DND-41 (cell line): ENCODE data around the gene TLX3.
A peak's percentile ranks its signal among the peaks of the same experiment; 100 is the strongest.
"Not testable (repeated sequence)": the region's sequence is repeated elsewhere in the genome, so short reads cannot be mapped to it uniquely, and the experiment has no call there.

Experiments
- ATAC-seq: fragments of 200-7000 bp; cut with Tn5 transposase; 3 replicates; pipeline ENCODE4 v1.9.1; 2021; ENCODE audit warnings: low read depth; ENCODE audit not compliant: insufficient read depth
- DNase-seq: peaks from one replicate; pipeline ENCODE4 v3.0.0-alpha.2; 2020
- H2AFZ ChIP-seq: 2 replicates; pipeline ENCODE4 v1.6.0; 2012; ENCODE audit warnings: low read depth, low read length
- H3K27ac ChIP-seq: 2 replicates; pipeline ENCODE4 v1.5.1; 2012; ENCODE audit warnings: low read length, inconsistent platforms
- H3K27me3 ChIP-seq: fragments of 200-600 bp; sonication (generic); 2 replicates; pipeline ENCODE4 v1.6.0; 2012; ENCODE audit warnings: low read length, mild to moderate bottlenecking, inconsistent platforms; ENCODE audit not compliant: insufficient read depth, poor library complexity
- H3K36me3 ChIP-seq: 2 replicates; pipeline ENCODE4 v1.5.1; 2012; ENCODE audit warnings: low read length, inconsistent platforms; ENCODE audit not compliant: insufficient read depth
- H3K4me1 ChIP-seq: 2 replicates; pipeline ENCODE4 v1.5.1; 2012; ENCODE audit warnings: mild to moderate bottlenecking, low read length; ENCODE audit not compliant: insufficient read depth
- H3K4me2 ChIP-seq: 2 replicates; pipeline ENCODE4 v1.6.0; 2012; ENCODE audit warnings: mild to moderate bottlenecking, moderate library complexity, low read length, inconsistent platforms; ENCODE audit not compliant: insufficient read depth
- H3K4me3 ChIP-seq, 2 experiments: fragments of 200-600 bp in 1 of 2; shearing (Covaris generic) in 1 of 2; 2 replicates each; pipeline ENCODE4 v1.5.1; 2012 to 2016; ENCODE audit warnings: inconsistent platforms in 2 of 2, low read length in 2 of 2, mild to moderate bottlenecking in 2 of 2, low read depth in 1 of 2, moderate library complexity in 1 of 2
- H3K79me2 ChIP-seq: 2 replicates; pipeline ENCODE4 v1.6.0; 2012; ENCODE audit warnings: low read length, inconsistent platforms; ENCODE audit not compliant: insufficient read depth
- H3K9ac ChIP-seq: 2 replicates; pipeline ENCODE4 v1.6.0; 2012; ENCODE audit warnings: low read depth, mild to moderate bottlenecking, inconsistent platforms, low read length, moderate library complexity
- H3K9me3 ChIP-seq: 2 replicates; pipeline ENCODE4 v1.5.1; 2012; ENCODE audit warnings: low read length, moderate library complexity, mild to moderate bottlenecking, inconsistent platforms; ENCODE audit not compliant: insufficient read depth, severe bottlenecking
- H4K20me1 ChIP-seq: 2 replicates; pipeline ENCODE4 v1.6.0; 2012; ENCODE audit warnings: low read length; ENCODE audit not compliant: insufficient read depth
- CTCF ChIP-seq: IDR thresholded peaks from 2 replicates; pipeline ENCODE4 v1.5.1; 2012; ENCODE audit warnings: borderline replicate concordance, low read length, moderate library complexity, mild to moderate bottlenecking; ENCODE audit not compliant: poor library complexity, severe bottlenecking; ENCODE audit errors: extremely low read depth
- EZH2 ChIP-seq: IDR thresholded peaks from 3 replicates; pipeline ENCODE4 v1.6.1; 2012; ENCODE audit warnings: borderline replicate concordance, low read depth, mild to moderate bottlenecking, moderate library complexity, low read length, inconsistent platforms; ENCODE audit not compliant: severe bottlenecking

TLX3 gene

DNA sequence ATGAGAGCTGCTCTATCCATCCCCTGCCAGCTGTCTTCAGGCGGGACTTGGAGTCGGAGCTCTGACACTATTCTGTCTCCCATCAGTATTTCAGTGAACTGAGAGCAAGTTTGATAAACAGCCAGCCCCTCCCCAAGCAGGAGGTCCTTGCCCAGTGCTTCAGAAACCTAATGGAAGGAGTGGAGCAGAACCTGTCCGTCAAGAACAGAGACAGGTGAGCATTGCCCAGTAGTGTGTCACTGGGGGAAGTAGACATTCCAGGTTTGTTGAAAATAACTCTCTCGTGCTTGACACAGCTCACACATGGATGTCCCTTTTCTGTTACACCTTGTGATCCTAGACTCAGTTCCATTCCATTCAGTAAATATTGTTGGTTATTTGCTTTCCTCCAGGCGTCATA lies 13.2 kb upstream of the TLX3 start:
- DNase-seq (no peak), ATAC-seq (peak; percentile 18; the same call in 2 of the 3 replicates)
- H3K79me2 ChIP-seq = peaks cover 21% of the 10 kb centered on the region
- TF ChIP-seq CTCF = no peak
- TF ChIP-seq EZH2 = no peak
- peaks cover 39% of the 10 kb centered on the region for H3K4me1 ChIP-seq
- no peak overlapping the region for H2AFZ ChIP-seq
- no peak overlapping the region for H3K4me2 ChIP-seq
- no peaks in the 10 kb centered on the region for H3K9me3 ChIP-seq
- no peak overlapping the region for H3K4me3 ChIP-seq
- H3K27ac ChIP-seq = no peak overlapping the region; the same call in 1 of the 2 replicates
- peaks cover 8% of the 10 kb centered on the region; the same call in 1 of the 2 replicates for H4K20me1 ChIP-seq
- no peaks in the 10 kb centered on the region for H3K27me3 ChIP-seq
- H3K9ac ChIP-seq = no peak overlapping the region
- peaks cover 6% of the 10 kb centered on the region; the same call in 1 of the 2 replicates for H3K36me3 ChIP-seq

DNA sequence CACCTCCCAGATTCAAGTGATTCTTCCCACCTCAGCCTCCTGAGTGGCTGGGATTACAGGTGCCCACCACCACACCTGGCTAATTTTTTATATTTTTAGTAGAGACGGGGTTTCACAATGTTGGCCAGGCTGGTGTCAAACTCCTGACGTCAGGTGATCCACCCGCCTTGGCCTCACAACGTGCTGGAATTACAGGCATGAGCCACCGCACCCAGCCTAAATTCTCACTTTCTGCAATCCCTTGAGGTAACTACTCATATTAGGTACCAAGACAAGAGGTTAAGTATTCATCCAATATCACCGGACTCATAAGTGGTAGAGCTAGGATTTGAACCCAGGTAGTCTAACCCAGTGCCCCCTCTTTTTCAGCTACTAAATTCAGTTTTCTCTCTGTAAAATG lies 11.1 kb upstream of the TLX3 start:
- Histone ChIP-seq H3K79me2 (peaks cover 40% of the 10 kb centered on the region), H4K20me1 (peaks cover 24% of the 10 kb centered on the region), H3K36me3 (peaks cover 15% of the 10 kb centered on the region), H3K4me1 (peaks cover 38% of the 10 kb centered on the region)
- H3K9ac ChIP-seq, H3K27ac ChIP-seq, H2AFZ ChIP-seq, H3K4me2 ChIP-seq, H3K27me3 ChIP-seq, DNase-seq, ATAC-seq, H3K4me3 ChIP-seq, H3K9me3 ChIP-seq: not testable (repeated sequence)

- H3K9me3 ChIP-seq = no peaks in the 10 kb centered on the region
- peaks cover 31% of the 10 kb centered on the region for H4K20me1 ChIP-seq
- no peak overlapping the region for H3K27ac ChIP-seq
- H3K27me3 ChIP-seq = no peaks in the 10 kb centered on the region
- H2AFZ ChIP-seq = no peak overlapping the region
- DNase-seq (no peak), ATAC-seq (no peak)
- peaks cover 27% of the 10 kb centered on the region for H3K36me3 ChIP-seq
- TF ChIP-seq CTCF = no peak
- no peak for TF ChIP-seq EZH2
- H3K79me2 ChIP-seq = peaks cover 53% of the 10 kb centered on the region
- H3K4me3 ChIP-seq = no peak overlapping the region
- peaks cover 34% of the 10 kb centered on the region for H3K4me1 ChIP-seq
- H3K4me2 ChIP-seq = no peak overlapping the region
- H3K9ac ChIP-seq = no peak overlapping the region
These were observed 9.8 kb upstream of the TLX3 start for GRCh38 chr5:171299228-171299627.

DNA sequence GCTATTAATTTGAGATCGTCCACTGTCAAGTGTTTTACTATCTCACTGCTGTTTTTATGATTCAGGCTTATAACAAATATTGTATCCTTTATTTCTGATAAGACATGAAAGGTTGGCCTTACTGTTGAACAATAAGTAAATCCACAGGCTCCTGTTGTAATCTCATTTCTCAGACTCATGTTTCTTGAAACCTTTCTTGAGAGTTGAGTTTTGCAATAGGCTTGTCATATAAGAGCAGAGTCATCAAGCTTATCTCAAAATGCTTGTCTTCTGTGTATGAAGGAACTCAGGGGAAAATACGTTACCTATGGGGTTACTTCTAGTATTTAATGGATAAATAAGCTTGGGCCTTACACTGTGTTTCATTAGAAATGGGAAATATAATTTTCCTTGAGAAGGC lies 9.2 kb upstream of the TLX3 start:
- Histone ChIP-seq H3K27ac (no peak overlapping the region), H3K27me3 (no peaks in the 10 kb centered on the region), H3K4me3 (no peak overlapping the region), H3K79me2 (peaks cover 59% of the 10 kb centered on the region), H3K4me1 (peaks cover 39% of the 10 kb centered on the region), H4K20me1 (peaks cover 37% of the 10 kb centered on the region), H3K4me2 (no peak overlapping the region), H2AFZ (no peak overlapping the region), H3K9me3 (no peaks in the 10 kb centered on the region), H3K36me3 (peaks cover 32% of the 10 kb centered on the region), H3K9ac (no peak overlapping the region)
- DNase-seq (no peak), ATAC-seq (no peak)
- TF ChIP-seq EZH2 = no peak
- no peak for TF ChIP-seq CTCF
